ENCODE data around the gene THUMPD3.

THUMPD3 gene

GRCh38 chr3:9347887-9348286 lies 15.0 kb upstream of the THUMPD3 start:
- no peak for TF ChIP-seq POLR2AphosphoS5 (IDR thresholded peaks at IDR 0.05; ENCODE audit: borderline replicate concordance, low read depth, low read length)
- no peak for TF ChIP-seq EZH2 (IDR thresholded peaks at IDR 0.05)
- TF ChIP-seq FOXP2 (optimal IDR thresholded peaks at IDR 0.05; ENCODE audit: control extremely low read depth, extremely low read length, insufficient read depth): no peak
- H3K4me3 ChIP-seq: no peak overlapping the region
- H3K27ac ChIP-seq: no peak overlapping the region
- no peak overlapping the region for H3K9ac ChIP-seq (ENCODE audit: insufficient read length)
- no peak for DNase-seq (ENCODE audit: low read depth, low spot score)
- H3K36me3 ChIP-seq (ENCODE audit: insufficient read depth, low read length): no peaks in the 10 kb centered on the region
- H3K9me3 ChIP-seq (ENCODE audit: low read depth, low read length): no peaks in the 10 kb centered on the region

GRCh38 chr3:9349321-9350117 lies 13.3 kb upstream of the THUMPD3 start:
- H3K27ac ChIP-seq: no peak overlapping the region
- TF ChIP-seq POLR2AphosphoS5 (IDR thresholded peaks at IDR 0.05; ENCODE audit: borderline replicate concordance, low read depth, low read length): no peak
- TF ChIP-seq EZH2 (IDR thresholded peaks at IDR 0.05): no peak
- no peak for TF ChIP-seq FOXP2 (optimal IDR thresholded peaks at IDR 0.05; ENCODE audit: control extremely low read depth, extremely low read length, insufficient read depth)
- H3K4me3 ChIP-seq: no peak overlapping the region
- DNase-seq (ENCODE audit: low read depth, low spot score): no peak
- H3K9ac ChIP-seq (ENCODE audit: insufficient read length): no peak overlapping the region
- H3K9me3 ChIP-seq (ENCODE audit: low read depth, low read length): no peaks in the 10 kb centered on the region
- no peaks in the 10 kb centered on the region for H3K36me3 ChIP-seq (ENCODE audit: insufficient read depth, low read length)

- no peak for DNase-seq (ENCODE audit: low read depth, low spot score)
- H3K9ac ChIP-seq (ENCODE audit: insufficient read length): no peak overlapping the region
Observed at GRCh38 chr3:9351709-9352126, 11.1 kb upstream of the THUMPD3 start.

GRCh38 chr3:9352917-9353752 lies 9.7 kb upstream of the THUMPD3 start:
- H3K36me3 ChIP-seq (ENCODE audit: insufficient read depth, low read length): no peaks in the 10 kb centered on the region
- TF ChIP-seq EZH2 (IDR thresholded peaks at IDR 0.05) (no peak), POLR2AphosphoS5 (IDR thresholded peaks at IDR 0.05; ENCODE audit: borderline replicate concordance, low read depth, low read length) (no peak), FOXP2 (optimal IDR thresholded peaks at IDR 0.05; ENCODE audit: control extremely low read depth, extremely low read length, insufficient read depth) (no peak)
- no peaks in the 10 kb centered on the region for H3K9me3 ChIP-seq (ENCODE audit: low read depth, low read length)
- H3K4me3 ChIP-seq: no peak overlapping the region
- peak; percentile 39 for DNase-seq (ENCODE audit: low read depth, low spot score)
- H3K9ac ChIP-seq (ENCODE audit: insufficient read length): no peak overlapping the region
- H3K27ac ChIP-seq: no peak overlapping the region

More at GRCh38 chr3:9351709-9352126, 11.1 kb upstream of the THUMPD3 start:
- H3K36me3 ChIP-seq (ENCODE audit: insufficient read depth, low read length): no peaks in the 10 kb centered on the region
- TF ChIP-seq POLR2AphosphoS5 (IDR thresholded peaks at IDR 0.05; ENCODE audit: borderline replicate concordance, low read depth, low read length) (no peak), EZH2 (IDR thresholded peaks at IDR 0.05) (no peak), FOXP2 (optimal IDR thresholded peaks at IDR 0.05; ENCODE audit: control extremely low read depth, extremely low read length, insufficient read depth) (no peak)
- H3K27ac ChIP-seq: no peak overlapping the region
- no peaks in the 10 kb centered on the region for H3K9me3 ChIP-seq (ENCODE audit: low read depth, low read length)
- no peak overlapping the region for H3K4me3 ChIP-seq

GRCh38 chr3:9361691-9362388 lies 1.0 kb upstream of the THUMPD3 start:
- H3K9ac ChIP-seq (ENCODE audit: insufficient read length): no peak overlapping the region
- no peak for DNase-seq (ENCODE audit: low read depth, low spot score)

GRCh38 chr3:9369508-9369907 lies 6.7 kb downstream of the THUMPD3 start:
- Histone ChIP-seq H3K27ac (no peak overlapping the region), H3K9ac (ENCODE audit: insufficient read length) (no peak overlapping the region), H3K4me3 (no peak overlapping the region), H3K9me3 (ENCODE audit: low read depth, low read length) (no peaks in the 10 kb centered on the region), H3K36me3 (ENCODE audit: insufficient read depth, low read length) (peaks cover 72% of the 10 kb centered on the region)
- TF ChIP-seq EZH2 (IDR thresholded peaks at IDR 0.05): no peak
- TF ChIP-seq POLR2AphosphoS5 (IDR thresholded peaks at IDR 0.05; ENCODE audit: borderline replicate concordance, low read depth, low read length): no peak
- TF ChIP-seq FOXP2 (optimal IDR thresholded peaks at IDR 0.05; ENCODE audit: control extremely low read depth, extremely low read length, insufficient read depth): no peak
- DNase-seq (ENCODE audit: low read depth, low spot score): no peak

More at GRCh38 chr3:9361691-9362388, 1.0 kb upstream of the THUMPD3 start:
- TF ChIP-seq EZH2 (IDR thresholded peaks at IDR 0.05) (no peak), FOXP2 (optimal IDR thresholded peaks at IDR 0.05; ENCODE audit: control extremely low read depth, extremely low read length, insufficient read depth) (no peak), POLR2AphosphoS5 (IDR thresholded peaks at IDR 0.05; ENCODE audit: borderline replicate concordance, low read depth, low read length) (no peak)
- Histone ChIP-seq H3K27ac (no peak overlapping the region), H3K4me3 (no peak overlapping the region; the same call in 1 of the 2 replicates), H3K9me3 (ENCODE audit: low read depth, low read length) (no peaks in the 10 kb centered on the region), H3K36me3 (ENCODE audit: insufficient read depth, low read length) (peaks cover 23% of the 10 kb centered on the region)

- TF ChIP-seq EZH2 (IDR thresholded peaks at IDR 0.05): no peak
- TF ChIP-seq FOXP2 (optimal IDR thresholded peaks at IDR 0.05; ENCODE audit: control extremely low read depth, extremely low read length, insufficient read depth): no peak
- no peak for TF ChIP-seq POLR2AphosphoS5 (IDR thresholded peaks at IDR 0.05; ENCODE audit: borderline replicate concordance, low read depth, low read length)
- DNase-seq (ENCODE audit: low read depth, low spot score): no peak
- Histone ChIP-seq H3K9me3 (ENCODE audit: low read depth, low read length) (no peaks in the 10 kb centered on the region), H3K27ac (no peak overlapping the region), H3K36me3 (ENCODE audit: insufficient read depth, low read length) (peaks cover 76% of the 10 kb centered on the region), H3K4me3 (no peak overlapping the region), H3K9ac (ENCODE audit: insufficient read length) (no peak overlapping the region)
Observed at GRCh38 chr3:9373465-9373864, 10.6 kb downstream of the THUMPD3 start.

- no peak overlapping the region for H3K4me3 ChIP-seq
- H3K36me3 ChIP-seq (ENCODE audit: insufficient read depth, low read length): peaks cover 64% of the 10 kb centered on the region
- no peak for DNase-seq (ENCODE audit: low read depth, low spot score)
- H3K27ac ChIP-seq: no peak overlapping the region
- H3K9me3 ChIP-seq (ENCODE audit: low read depth, low read length): no peaks in the 10 kb centered on the region
- H3K9ac ChIP-seq (ENCODE audit: insufficient read length): no peak overlapping the region
- TF ChIP-seq POLR2AphosphoS5 (IDR thresholded peaks at IDR 0.05; ENCODE audit: borderline replicate concordance, low read depth, low read length) (no peak), FOXP2 (optimal IDR thresholded peaks at IDR 0.05; ENCODE audit: control extremely low read depth, extremely low read length, insufficient read depth) (no peak), EZH2 (IDR thresholded peaks at IDR 0.05) (no peak)
Observed at GRCh38 chr3:9377981-9378380, 15.1 kb downstream of the THUMPD3 start.
